ENCODE results near the gene PCSK5. TPM values are rescaled to one million over a fixed set of nuclear protein-coding genes. Genes with fewer than 3 reads are reported as not detected.
"Not testable (repeated sequence)": the region's sequence is repeated elsewhere in the genome, so short reads cannot be mapped to it uniquely, and the experiment has no call there.

PCSK5 gene
- polyA plus RNA-seq, 4 donors: 13.9 to 16.3 (median 15.0) TPM

- DNase-seq (ENCODE audit: low read depth in 4 of 4, low spot score in 3 of 4): no peak
Observed at GRCh38 chr9:76338418-76338817, 447.9 kb downstream of the PCSK5 start.

DNA sequence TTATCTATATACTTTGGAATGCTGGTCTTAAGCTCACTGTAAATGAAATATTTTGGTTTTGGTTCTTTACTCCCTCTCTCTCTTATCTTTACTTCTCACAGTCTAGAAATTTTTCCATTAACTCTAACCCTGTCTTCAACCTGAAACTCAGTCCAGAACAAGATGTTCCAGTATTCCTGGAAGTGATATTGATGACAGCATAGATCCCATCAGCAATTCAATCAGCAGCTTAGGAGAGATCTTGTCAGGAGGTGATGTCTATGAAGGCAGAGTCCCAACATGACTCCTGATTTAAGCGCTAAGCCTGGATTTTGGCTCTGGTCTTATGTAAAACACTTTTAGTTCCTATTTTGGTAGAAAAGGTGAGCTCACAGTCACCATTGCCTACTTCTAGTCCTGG is 451.1 kb downstream of the PCSK5 start:
- no peak for DNase-seq (ENCODE audit: low read depth in 4 of 4, low spot score in 3 of 4)

DNA sequence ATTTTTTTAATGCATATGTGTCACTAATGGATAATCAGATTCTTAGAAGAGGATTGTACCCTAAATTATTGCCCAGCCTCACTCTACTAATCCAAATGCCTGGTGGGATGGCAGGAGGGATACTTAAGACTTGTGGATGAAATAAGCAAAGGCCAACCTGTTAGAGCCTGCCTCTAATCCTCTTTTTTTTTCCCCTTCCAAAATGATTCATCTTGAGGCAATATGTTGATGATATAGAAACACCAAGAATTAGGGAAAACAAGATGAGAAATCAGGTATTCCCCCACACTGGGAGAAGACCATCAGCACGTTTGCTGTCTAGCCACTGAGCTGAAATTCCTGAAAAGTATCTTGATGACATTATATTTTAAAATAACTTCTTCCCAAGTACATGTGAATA is 451.7 kb downstream of the PCSK5 start:
- no peak for DNase-seq (ENCODE audit: low read depth in 4 of 4, low spot score in 3 of 4)

DNA sequence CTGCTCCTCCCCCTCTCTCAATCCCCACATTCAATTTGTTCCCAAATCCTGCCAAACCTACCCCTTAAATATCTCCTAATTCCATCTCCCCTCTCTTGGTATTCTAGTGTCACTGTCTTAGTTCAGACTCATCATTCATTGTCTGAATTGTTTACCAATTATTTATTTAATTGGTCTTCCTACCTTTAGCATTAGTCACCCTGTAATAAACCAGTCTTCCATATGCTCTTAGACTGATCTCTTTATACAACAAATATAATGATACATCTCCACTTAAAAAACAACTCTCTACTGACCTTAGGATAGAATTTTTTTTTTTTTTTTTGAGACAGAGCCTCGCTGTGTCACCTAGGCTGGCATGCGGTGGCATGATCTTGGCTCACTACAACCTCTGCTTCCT is 452.4 kb downstream of the PCSK5 start:
- DNase-seq (ENCODE audit: low read depth in 4 of 4, low spot score in 3 of 4): no peak

- no peak for DNase-seq (ENCODE audit: low read depth in 4 of 4, low spot score in 3 of 4)
Observed at GRCh38 chr9:76349865-76350264, 459.4 kb downstream of the PCSK5 start.

- DNase-seq (ENCODE audit: low read depth in 4 of 4, low spot score in 3 of 4): no peak
Observed at GRCh38 chr9:76351006-76351405, 460.5 kb downstream of the PCSK5 start.

DNA sequence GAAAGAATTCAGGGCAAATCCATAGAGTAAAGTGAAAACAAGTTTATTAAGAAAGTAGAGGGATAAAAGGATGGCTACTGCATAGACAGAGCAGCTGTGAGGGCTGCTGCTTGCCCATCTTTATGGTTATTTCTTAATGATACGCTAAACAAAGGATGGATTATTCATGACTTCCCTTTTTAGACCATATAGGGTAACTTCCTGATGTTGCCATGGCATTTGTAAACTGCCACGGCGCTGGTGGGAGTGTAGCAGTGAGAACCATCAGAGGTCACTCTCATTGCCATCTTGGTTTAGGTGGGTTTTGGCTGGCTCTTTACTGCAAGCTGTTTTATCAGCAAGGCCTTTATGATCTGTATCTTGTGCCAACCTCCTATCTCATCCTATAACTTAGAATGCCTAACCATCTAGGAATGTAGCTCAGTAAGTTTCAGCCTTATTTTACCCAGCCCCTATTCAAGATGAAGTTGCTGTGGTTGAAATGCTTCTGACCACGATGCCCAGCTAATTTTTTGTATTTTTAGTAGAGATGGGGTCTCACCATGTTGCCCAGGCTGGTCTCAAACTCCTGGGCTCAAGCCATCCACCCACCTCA is 461.6 kb downstream of the PCSK5 start:
- DNase-seq (ENCODE audit: low read depth in 4 of 4, low spot score in 3 of 4): no peak

DNA sequence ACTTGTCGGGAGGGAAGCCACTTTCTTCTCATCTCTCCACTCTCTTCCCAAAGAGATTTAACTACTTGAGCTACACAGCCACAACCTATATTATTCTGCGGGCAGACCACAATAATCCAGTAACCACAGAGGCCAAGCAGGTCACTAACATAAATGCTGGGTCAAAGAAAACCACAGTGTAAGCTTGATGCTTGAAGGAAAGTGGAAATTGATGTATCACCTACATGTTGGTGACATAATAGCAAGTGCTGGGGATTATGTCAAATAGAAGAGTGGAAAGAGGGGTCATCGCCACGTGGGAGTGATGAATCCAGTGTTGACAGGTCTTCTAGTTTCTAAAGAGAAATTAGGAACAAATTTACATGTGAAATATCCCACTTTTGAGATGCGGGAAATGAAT is 462.8 kb downstream of the PCSK5 start:
- no peak for DNase-seq (ENCODE audit: low read depth in 4 of 4, low spot score in 3 of 4)

- no peak for DNase-seq (ENCODE audit: low read depth in 4 of 4, low spot score in 3 of 4)
Observed at GRCh38 chr9:76354221-76354620, 463.7 kb downstream of the PCSK5 start.

DNA sequence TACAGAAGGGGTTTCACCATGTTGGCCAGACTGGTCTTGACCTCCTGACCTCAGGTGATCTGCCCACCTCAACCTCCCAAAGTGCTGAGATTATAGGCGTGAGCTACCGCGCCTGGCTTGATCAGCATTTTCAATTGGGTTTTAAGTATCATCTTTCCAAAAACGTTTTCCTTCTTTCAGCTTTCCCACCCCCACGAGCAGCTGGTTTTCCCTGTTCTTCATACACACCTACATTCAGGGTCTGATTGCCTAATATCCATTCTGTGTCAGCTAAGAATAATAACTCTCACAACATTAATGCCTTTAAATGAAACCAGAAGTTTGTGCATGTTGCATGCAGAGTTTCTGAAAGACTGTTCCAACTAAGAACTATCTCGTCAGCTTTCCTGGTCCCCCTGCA is 465.4 kb downstream of the PCSK5 start:
- DNase-seq (ENCODE audit: low read depth in 4 of 4, low spot score in 3 of 4): no peak

GRCh38 chr9:76357555-76357954 is 467.1 kb downstream of the PCSK5 start:
- DNase-seq (ENCODE audit: low read depth in 4 of 4, low spot score in 3 of 4): no peak

DNA sequence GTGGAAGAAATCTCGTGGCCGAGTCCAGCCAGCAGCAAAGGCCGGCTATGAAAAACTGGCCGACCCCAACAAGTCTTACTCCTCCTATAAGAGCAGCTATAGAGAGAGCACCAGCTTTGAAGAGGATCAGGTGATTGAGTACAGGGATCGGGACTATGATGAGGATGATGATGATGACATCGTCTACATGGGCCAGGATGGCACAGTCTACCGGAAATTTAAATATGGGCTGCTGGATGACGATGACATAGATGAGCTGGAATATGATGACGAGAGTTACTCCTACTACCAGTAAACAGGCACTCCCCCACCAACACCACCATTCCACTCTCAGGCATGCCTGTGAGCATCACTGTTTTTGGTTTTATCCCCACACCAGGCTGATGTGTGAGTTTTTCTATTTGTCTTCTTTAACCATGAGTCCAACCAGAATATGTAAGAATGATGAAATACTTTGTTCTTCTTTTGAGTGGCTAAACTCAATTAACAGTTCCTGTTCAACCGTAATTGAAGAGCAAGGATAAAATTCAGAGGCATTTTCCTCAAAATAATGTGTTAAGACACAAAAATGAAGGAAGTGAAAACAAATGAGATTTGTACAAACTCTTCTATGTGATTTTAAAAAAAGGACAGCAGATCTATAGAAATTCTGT is 468.3 kb downstream of the PCSK5 start:
- DNase-seq (ENCODE audit: low read depth in 4 of 4, low spot score in 3 of 4): no peak

GRCh38 chr9:76359365-76359764 is 468.9 kb downstream of the PCSK5 start:
- DNase-seq (ENCODE audit: low read depth in 4 of 4, low spot score in 3 of 4): no peak

DNA sequence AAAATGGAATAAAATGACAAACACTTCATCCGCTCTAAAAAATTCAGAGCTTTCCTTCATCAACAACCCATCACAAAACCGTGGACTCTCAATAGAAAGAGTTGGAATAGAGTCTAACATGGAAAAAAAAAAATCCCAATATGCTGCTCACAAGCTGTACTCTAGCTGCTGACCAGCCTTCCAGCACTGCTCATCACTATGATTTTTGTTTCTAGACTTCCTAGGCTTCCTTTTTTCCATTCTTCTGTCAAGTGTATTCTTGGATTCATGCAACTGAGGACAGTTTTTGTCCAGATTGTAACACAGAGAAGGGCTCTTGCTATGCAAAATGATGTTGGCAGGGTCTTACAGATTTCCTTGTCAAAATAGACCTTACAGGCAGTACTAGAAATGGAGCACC is 469.3 kb downstream of the PCSK5 start:
- no peak for DNase-seq (ENCODE audit: low read depth in 4 of 4, low spot score in 3 of 4)

- DNase-seq (ENCODE audit: low read depth in 4 of 4, low spot score in 3 of 4): not testable (repeated sequence)
Observed at GRCh38 chr9:76362332-76363031, 472.0 kb downstream of the PCSK5 start.

GRCh38 chr9:76363032-76363395 is 472.5 kb downstream of the PCSK5 start:
- DNase-seq (ENCODE audit: low read depth in 4 of 4, low spot score in 3 of 4): no peak

DNA sequence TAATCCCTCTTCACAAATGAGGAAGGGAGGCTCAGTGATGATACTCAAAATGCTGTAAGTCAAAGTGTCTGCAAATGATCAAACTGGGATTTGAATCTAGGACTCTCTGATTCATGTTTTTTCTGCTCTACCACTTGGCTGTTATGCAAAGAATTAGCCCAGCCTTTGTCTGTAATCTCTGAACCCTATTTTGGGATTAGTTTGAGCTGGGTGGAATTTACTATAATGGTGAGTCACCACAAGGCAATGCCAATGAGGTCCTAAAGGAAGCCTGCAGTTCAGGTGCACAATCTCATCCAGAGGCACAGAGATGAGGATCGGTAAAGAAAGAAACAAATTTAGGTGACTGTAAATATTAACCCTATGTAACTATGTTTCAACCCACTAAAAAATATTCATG is 474.6 kb downstream of the PCSK5 start:
- no peak for DNase-seq (ENCODE audit: low read depth in 4 of 4, low spot score in 3 of 4)

DNA sequence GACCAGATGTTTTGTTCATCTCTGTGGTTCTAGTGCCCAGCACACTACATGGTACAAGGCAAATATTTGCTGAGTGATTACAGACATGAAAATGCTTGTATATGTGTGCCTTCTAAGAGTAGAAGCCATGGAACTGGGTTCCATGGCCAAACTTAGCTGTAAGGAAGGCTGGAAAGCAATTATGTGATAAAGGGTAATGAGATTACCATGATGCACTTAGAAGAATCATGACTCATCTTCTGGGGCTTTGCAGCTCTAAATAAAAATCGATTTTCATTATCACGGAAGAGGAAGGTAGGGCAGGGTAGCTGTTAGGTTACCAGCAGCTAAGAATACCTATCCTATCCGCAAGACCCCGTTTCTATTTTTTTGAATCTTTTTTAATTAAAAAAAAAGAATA is 475.8 kb downstream of the PCSK5 start:
- DNase-seq (ENCODE audit: low read depth in 4 of 4, low spot score in 3 of 4): no peak

GRCh38 chr9:76369583-76369982 is 479.1 kb downstream of the PCSK5 start:
- DNase-seq (ENCODE audit: low read depth in 4 of 4, low spot score in 3 of 4): peak; percentile 60 to 82 (median 75)

- no peak for DNase-seq (ENCODE audit: low read depth in 4 of 4, low spot score in 3 of 4)
Observed at GRCh38 chr9:76370396-76371023, 480.0 kb downstream of the PCSK5 start.

DNA sequence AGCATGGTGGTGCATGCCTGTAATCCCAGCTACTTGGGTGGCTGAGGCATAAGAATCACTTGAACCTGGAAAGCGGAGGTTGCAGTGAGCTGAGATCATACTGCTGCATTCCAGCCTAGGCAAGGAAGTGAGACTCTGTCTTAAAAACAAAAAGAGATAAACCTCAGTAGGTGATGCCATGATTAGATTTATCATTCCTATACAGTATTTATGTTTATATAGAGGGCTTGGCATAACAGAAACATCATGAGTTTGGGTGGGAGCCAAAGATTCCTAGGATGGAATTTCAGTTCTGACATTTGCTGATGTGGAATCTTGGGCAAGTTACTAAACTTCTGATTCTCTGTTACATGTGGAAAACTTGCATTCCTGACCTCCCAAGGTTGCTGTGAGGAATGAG is 481.4 kb downstream of the PCSK5 start:
- DNase-seq (ENCODE audit: low read depth in 4 of 4, low spot score in 3 of 4): no peak

DNA sequence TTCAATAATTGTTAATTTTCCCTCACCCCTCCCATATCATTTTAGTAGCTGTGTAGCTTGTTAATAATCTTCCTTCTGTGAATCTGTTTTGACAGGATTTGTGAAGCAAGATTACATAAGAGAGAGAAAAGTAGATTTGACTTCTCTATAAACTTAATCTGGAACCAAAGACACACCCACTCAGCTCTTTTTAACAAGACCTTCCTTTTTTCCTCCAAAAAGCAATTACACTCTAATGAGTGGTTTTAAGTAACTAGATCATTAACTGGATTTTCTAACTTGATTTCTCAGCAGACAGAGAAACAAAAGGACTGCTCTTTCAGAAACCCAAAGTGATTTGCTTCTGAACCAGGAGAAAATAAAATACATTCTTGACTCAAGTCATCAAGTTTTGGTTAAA is 481.9 kb downstream of the PCSK5 start:
- no peak for DNase-seq (ENCODE audit: low read depth in 4 of 4, low spot score in 3 of 4)
